ENCODE results near the gene SOX10. TPM values are rescaled to one million over a fixed set of nuclear protein-coding genes. Genes with fewer than 3 reads are reported as not detected.

SOX10 gene
- total and polyA plus RNA-seq, 9 of the 15 experiments (the other 6 are each of a cell fraction or from before 2014, with no cell fraction given) = not detected

DNA sequence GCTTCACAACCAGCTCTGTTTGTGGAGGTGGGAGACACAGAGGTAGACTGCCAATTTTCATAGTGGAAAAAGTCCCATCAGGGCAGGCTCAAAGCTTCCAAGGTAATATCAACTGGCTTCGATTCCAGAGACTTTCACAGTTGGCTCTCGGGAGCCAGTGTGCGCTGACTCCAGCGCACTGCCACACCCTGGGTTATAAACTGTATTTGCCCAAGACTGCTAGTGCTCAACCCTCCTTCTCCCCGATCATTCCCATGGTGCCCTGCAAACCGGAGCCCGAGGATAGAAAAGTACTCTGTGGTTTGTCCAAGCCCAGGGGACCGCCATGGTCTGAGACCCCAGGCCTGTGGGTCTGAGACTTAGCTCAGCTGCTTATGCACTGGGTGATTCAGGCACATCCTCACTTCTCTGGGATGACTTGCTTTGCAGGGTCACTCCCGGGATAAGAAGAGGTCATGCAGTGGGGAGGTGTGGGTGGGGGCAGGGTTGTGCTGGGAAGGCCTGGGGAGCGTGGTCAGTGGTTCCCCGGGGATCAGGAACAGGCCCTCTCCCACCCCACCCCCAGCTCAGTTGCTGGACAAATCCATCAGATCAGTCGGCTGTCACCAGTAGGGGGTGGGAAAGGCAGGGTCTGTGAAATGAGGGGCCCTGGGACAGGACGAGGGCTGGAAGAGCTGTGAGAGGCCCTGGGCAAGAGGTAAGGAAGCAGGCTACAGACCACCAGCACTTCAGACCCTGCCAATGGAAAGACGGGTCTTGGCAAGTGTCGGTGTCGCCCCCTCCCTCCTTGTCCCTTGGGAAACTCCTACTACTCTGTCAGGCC is 46.2 kb upstream of the SOX10 start:
- no peak for FAIRE-seq
- CTCF ChIA-PET (ENCODE audit: low intra/inter-chr PET ratio) = no interaction called here
- intact Hi-C loops (cut with micrococcal nuclease) = no loop called here

More for the DNA sequence above, 46.2 kb upstream of the SOX10 start:
- H3K4me2 ChIP-seq (ENCODE audit: insufficient read depth, low read length) = no peak overlapping the region
- in situ Hi-C loops (cut with MboI) = no loop called here
- peak in 2 of 4 experiments; percentile 40 to 47 for DNase-seq (ENCODE audit: extremely low read depth in 1 of 4, low spot score in 3 of 4)
- no peaks in the 10 kb centered on the region for H3K36me3 ChIP-seq (ENCODE audit: control insufficient read depth, insufficient read depth, low read length)
- H3K27ac ChIP-seq (ENCODE audit: extremely low read depth, low read depth, low read length) = no peak overlapping the region
- H3K9me1 ChIP-seq (ENCODE audit: control insufficient read depth, insufficient read depth, low read length) = no peaks in the 10 kb centered on the region
- no peaks in the 10 kb centered on the region for H3K9me3 ChIP-seq (replicated peaks; ENCODE audit: control insufficient read depth, insufficient read depth, low read depth, low read length)
- 46% methylated on average over 11 of the region's 16 CpGs for WGBS (ENCODE audit: insufficient coverage, low coverage, missing lambda C conversion rate)
- no peaks in the 10 kb centered on the region for H4K20me1 ChIP-seq (replicated peaks; ENCODE audit: control insufficient read depth, insufficient read depth, low read length)
- POLR2A ChIA-PET = interaction anchor here (0.6 to 0.8 kb wide), 2 partner anchors 18 to 460 kb away, joined by 3 read pairs; no protein-coding TSS in a partner anchor
- ATAC-seq = no peak
- no peaks in the 10 kb centered on the region for H3K79me2 ChIP-seq (ENCODE audit: control insufficient read depth, insufficient read depth, low read length)
- H2AFZ ChIP-seq (ENCODE audit: low read depth, low read length) = peak overlapping the region; percentile 37; the same call in 1 of the 2 replicates
- peaks cover 34 to 47% of the 10 kb centered on the region in 2 experiments for H3K4me1 ChIP-seq (replicated peaks in 1 of 2; ENCODE audit: control insufficient read depth in 2 of 2, insufficient read depth in 2 of 2, low read length in 2 of 2)
- H3K27me3 ChIP-seq (ENCODE audit: control insufficient read depth in 2 of 2, insufficient read depth in 2 of 2, low read length in 2 of 2) = no peaks in the 10 kb centered on the region; a peak in 1 of 5 replicates
- no TSS peak for BruUV-seq (replicated peaks)
- peak overlapping the region in 1 of 2 experiments; percentile 66; a peak in 2 of 4 replicates for H3K9ac ChIP-seq (ENCODE audit: insufficient read depth in 1 of 2, low read depth in 2 of 2, low read length in 2 of 2)
- TF ChIP-seq NONO (IDR thresholded peaks at IDR 0.05; ENCODE audit: low read depth in 2 of 2, low read length in 1 of 2) (peak in 1 of 2 experiments; percentile 75; a peak in 1 of 4 replicates), FOXK2 (conservative IDR thresholded peaks at IDR 0.05 in 1 of 2, IDR thresholded peaks at IDR 0.05 in 1 of 2; ENCODE audit: low read depth in 2 of 2) (peak in 1 of 2 experiments; percentile 74; a peak in 2 of 4 replicates), MAFG (tag; conservative IDR thresholded peaks at IDR 0.05) (no peak), ATF7 (IDR thresholded peaks at IDR 0.05) (peak; percentile 87), ETV1 (tag; conservative IDR thresholded peaks at IDR 0.05; ENCODE audit: low read depth) (no peak)
- TF ChIP-seq, protein P1, sequence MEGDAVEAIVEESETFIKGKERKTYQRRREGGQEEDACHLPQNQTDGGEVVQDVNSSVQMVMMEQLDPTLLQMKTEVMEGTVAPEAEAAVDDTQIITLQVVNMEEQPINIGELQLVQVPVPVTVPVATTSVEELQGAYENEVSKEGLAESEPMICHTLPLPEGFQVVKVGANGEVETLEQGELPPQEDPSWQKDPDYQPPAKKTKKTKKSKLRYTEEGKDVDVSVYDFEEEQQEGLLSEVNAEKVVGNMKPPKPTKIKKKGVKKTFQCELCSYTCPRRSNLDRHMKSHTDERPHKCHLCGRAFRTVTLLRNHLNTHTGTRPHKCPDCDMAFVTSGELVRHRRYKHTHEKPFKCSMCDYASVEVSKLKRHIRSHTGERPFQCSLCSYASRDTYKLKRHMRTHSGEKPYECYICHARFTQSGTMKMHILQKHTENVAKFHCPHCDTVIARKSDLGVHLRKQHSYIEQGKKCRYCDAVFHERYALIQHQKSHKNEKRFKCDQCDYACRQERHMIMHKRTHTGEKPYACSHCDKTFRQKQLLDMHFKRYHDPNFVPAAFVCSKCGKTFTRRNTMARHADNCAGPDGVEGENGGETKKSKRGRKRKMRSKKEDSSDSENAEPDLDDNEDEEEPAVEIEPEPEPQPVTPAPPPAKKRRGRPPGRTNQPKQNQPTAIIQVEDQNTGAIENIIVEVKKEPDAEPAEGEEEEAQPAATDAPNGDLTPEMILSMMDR (IDR thresholded peaks at IDR 0.05 in 2 of 3, conservative IDR thresholded peaks at IDR 0.05 in 1 of 3; ENCODE audit: insufficient read depth in 2 of 3, low read depth in 1 of 3, low read length in 3 of 3) = 0 out of 6 replicates have a peak, but pooled peaks of 1 of the 3 experiments have one; percentile 4
- TF ChIP-seq, protein P2, sequence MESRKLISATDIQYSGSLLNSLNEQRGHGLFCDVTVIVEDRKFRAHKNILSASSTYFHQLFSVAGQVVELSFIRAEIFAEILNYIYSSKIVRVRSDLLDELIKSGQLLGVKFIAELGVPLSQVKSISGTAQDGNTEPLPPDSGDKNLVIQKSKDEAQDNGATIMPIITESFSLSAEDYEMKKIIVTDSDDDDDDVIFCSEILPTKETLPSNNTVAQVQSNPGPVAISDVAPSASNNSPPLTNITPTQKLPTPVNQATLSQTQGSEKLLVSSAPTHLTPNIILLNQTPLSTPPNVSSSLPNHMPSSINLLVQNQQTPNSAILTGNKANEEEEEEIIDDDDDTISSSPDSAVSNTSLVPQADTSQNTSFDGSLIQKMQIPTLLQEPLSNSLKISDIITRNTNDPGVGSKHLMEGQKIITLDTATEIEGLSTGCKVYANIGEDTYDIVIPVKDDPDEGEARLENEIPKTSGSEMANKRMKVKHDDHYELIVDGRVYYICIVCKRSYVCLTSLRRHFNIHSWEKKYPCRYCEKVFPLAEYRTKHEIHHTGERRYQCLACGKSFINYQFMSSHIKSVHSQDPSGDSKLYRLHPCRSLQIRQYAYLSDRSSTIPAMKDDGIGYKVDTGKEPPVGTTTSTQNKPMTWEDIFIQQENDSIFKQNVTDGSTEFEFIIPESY (CRISPR knock-in tag; IDR thresholded peaks at IDR 0.05) = 0 out of 2 replicates have a peak, but pooled peaks have one; percentile 38
- TF ChIP-seq, protein P3, sequence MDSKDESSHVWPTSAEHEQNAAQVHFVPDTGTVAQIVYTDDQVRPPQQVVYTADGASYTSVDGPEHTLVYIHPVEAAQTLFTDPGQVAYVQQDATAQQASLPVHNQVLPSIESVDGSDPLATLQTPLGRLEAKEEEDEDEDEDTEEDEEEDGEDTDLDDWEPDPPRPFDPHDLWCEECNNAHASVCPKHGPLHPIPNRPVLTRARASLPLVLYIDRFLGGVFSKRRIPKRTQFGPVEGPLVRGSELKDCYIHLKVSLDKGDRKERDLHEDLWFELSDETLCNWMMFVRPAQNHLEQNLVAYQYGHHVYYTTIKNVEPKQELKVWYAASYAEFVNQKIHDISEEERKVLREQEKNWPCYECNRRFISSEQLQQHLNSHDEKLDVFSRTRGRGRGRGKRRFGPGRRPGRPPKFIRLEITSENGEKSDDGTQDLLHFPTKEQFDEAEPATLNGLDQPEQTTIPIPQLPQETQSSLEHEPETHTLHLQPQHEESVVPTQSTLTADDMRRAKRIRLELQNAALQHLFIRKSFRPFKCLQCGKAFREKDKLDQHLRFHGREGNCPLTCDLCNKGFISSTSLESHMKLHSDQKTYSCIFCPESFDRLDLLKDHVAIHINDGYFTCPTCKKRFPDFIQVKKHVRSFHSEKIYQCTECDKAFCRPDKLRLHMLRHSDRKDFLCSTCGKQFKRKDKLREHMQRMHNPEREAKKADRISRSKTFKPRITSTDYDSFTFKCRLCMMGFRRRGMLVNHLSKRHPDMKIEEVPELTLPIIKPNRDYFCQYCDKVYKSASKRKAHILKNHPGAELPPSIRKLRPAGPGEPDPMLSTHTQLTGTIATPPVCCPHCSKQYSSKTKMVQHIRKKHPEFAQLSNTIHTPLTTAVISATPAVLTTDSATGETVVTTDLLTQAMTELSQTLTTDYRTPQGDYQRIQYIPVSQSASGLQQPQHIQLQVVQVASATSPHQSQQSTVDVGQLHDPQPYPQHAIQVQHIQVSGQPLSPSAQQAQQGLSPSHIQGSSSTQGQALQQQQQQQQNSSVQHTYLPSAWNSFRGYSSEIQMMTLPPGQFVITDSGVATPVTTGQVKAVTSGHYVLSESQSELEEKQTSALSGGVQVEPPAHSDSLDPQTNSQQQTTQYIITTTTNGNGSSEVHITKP (IDR thresholded peaks at IDR 0.05; ENCODE audit: partially characterized antibody) = peak; percentile 98
- no peak overlapping the region for H3K4me3 ChIP-seq
